Stimulated activated CD8-positive, alpha-beta memory T cell treated with anti-CD3 and anti-CD28 coated beads, Interleukin-12 subunit alpha, Interleukin-12 subunit beta, amount 100 ng/mL, for 1 hour (primary cell): ENCODE data around the gene SLC16A8.

ENCODE experiments used
- DNase-seq: peaks from one replicate; pipeline ENCODE4 v3.0.0-alpha.2; 2020; ENCODE audit warnings: low read depth

SLC16A8 gene

DNA sequence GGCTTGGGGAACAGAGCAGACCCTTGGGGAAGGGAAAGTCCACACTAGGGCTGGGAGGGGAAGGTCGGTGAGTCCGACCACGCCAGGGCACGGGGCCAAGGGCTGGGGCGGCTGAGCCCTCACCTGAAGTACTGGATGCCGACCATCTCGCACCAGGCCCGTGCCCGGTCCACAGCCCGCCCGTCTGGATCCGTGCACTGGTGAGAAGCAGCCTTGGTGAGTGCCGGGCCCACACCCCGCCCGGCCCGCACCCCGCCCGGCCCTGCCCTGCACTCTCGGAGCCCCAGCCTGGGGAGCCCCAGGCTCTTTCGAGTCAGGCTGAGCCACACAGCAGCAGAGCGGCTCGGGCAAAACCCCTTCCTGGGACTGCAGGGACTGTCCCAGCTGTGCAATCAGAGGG, 28.4 kb upstream of the SLC16A8 start:
- no peak for DNase-seq

DNA sequence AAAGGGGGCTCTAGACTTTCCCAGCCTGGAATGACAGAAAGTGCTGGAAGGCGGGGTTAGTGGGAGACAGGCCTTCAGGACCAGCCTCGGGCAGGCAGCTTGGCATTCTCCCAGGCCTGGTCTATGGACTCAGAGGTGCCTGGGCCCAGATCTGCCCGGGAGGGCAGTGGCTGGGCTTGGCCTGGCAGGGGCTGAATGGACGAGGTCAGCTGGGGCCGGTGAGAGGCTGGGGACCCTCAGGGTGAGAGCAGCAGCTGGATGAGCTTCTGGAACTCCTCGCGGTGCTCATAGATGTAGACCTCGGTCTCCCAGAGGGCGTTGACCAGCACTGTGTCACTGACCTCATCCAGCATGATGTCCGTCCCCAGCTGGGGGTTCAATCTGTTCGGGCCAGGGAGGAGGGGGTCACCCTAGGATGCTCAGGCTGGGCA, 28.0 kb upstream of the SLC16A8 start:
- no peak for DNase-seq

DNA sequence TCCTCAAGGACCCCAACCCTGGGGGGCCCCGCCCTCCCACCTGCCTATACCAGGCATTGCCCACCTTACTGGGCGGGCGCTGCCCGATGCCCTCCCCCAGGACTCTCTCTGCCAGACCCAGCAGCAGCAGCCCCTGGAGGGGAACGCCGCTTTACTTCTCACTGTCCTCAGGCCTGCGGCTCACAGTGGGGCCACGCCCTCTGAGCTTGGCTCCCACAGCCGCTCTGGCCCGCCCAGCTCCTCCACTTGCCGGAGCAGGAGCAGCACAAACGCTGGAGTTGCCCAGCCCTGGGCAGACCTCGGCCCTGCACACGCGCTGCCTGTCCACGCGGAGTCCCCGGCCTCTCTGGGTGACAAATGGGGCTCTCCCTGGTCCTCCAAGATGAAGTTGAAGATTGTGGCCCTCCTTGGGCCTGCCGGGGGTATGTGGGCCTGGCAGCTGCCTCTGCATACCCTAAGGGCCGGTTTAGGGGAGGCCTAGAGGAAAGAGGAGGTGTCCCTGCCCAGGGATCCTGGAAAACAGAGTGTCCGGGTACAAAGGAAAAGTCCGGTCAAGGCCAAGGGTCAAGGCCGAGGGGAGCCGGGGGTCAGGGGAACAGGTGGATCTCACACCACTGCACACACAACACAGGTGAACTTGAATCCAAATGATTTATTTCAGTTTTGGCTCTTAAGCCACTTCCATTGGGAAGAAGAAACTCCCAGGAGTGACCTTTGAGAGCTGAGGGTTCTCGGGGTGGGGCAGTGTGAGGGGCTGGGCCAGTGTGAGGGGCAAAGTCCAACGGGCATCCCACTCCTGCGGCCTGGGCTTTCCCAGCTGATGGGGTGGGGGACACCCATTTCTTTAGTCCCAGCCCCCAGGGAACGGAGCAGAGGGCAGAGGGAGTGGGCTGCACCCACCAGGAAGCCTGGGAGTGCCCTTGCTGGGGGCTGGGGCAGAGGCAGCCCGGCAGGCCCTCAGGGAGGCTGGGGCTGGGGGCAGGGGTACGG, 27.2 kb upstream of the SLC16A8 start:
- no peak for DNase-seq

DNA sequence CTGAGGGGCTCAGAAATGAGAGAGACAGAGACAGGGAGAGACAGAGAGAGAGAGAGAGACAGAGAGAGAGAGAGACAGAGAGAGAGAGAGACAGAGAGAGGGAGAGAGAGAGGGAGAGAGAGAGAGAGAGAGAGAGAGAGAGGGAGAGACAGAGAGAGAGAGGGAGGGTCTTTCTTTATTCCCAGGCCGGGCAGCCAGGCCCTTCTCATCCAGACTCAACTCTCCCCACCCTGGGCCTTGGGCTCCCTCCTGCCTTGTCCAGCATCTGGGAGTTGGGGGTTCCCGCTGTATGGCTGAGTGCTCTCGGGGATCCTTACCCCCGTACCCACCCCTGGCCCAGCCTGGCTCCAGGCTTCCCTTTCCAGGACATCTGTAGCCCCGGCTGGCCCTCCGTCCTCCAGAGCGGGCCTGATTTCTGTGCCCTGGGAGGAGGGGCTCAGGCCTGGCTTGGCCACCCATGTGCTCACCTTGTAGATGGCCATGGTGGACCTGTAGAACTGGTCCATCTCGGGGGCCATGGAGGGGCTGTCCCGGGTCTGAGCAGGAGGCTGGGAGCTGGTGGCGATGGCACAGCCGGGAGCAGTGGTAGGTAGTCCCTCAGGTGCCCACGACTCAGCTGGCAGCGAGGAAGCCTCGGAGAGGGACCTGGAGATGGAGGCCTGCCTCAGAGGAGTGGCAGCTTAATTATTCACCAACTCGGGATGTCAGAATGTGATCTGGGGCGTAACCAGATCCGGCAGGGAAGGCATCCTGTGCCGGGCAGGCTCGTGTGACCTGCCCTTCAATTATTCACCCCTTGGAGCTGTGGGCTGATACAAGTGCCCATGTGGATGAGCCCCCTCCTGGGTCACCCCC, 26.3 kb upstream of the SLC16A8 start, which contains the start of gene BAIAP2L2:
TSS of gene BAIAP2L2 (minus strand) at position 677 of the 855 bp plus-strand sequence. CDS start at position 518, 159 bp downstream.
- no peak for DNase-seq

DNA sequence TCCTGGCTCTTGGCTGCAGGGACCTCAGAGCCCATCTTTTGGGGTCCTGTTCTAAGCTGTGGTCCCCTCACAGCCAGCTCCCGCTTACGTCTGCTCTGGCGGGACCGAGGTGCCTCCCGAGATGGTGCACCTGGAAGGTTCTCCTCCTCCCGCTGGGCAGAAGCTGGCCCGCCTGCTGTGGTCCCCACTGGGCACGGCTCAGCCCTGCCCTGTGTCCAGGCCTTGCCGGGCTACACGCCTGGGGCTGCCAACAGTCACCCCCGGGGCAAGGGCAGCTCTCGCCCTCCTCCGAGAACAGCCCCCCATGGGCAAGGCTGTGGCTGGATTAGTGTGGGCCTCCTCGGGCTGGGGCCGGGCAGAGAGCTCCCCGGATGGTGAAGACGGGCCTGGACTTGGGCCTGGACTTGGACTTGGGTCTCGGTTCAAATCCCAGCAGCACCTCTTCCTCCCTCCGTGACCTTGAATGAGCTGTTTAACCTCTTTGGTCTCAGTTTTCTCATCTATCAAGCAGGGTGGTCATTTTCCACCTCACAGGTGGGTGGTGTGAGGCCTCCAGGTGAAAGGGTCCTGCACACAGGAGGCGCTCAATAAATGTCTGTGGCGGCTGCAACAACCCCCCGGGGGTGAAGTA, 25.5 kb upstream of the SLC16A8 start:
- DNase-seq: no peak

DNA sequence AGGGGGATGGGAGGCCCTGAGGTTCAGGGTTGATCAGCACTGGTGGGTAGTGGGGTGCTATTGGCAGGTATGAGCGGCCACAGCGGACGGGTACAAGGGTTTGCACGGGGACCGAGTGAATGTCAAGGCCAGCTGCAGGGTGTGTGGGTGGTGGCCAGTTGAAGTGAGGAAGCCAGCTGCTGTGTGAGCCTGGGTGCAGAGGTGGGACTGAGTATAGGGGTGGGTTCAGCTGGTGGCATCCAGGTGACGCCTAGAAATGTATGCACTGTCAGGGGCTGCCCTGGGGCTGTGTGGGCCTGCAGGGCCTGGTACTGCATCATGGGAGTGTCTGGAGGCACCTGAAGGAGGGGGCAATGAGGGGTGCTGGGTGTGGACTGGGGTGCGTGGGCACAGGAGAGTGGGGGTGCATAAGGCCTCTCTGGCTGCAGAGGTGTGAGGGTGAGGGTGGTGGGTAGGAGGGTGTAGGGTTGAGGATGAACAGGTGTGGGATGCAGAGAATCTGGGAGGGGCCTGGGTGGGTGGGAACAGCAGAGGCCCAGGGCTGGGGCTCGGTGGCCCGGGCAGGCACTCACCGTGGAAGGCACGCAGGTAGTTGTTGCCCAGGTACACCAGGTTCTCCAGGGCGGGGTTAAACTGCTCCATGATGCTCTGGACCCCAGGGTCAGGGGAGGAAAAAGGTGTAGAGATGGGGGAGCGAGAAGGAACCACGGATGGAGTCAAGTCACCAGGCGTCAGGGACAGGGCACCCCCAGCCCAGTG, 24.8 kb upstream of the SLC16A8 start:
- DNase-seq: no peak

DNA sequence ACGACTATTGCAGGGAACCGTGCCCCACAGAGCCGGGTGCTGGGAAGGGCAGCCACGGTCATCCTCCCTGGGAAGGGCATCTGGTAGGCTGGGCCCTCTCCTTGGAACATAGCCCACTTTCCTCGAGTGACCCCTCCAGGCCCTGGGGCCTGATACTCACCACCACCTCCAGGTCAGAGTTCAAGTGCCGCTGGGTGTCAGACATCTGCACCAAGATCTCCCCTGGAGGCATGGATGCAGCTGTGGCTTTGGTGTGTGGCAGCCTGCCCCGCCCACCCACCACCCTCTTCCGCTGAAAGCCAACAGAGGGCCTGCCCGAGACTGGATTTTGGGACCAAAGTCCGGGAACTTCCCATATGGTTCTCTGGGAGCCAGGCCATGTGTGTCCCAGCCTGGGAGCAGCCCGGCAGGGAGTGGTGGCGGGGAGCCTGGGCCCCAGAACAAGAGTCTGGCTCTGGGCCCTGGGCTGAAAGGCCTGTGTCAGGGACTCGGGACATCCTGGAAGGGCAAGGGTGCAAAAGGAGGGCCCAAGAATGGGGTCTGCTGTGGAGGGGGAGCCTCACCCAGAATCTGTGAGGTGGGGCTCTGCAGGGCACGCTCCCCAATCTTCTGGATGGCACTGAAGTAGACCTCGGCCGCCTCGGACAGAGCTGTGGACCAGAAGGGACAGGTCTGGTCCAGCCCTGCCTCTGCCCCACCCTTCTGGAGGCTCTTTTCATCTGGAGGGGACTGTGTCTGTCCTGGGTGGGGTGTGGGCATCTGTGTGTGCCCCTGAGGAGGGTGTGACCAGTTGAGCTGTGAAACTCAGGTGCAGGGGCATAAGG, 23.9 kb upstream of the SLC16A8 start:
- no peak for DNase-seq

DNA sequence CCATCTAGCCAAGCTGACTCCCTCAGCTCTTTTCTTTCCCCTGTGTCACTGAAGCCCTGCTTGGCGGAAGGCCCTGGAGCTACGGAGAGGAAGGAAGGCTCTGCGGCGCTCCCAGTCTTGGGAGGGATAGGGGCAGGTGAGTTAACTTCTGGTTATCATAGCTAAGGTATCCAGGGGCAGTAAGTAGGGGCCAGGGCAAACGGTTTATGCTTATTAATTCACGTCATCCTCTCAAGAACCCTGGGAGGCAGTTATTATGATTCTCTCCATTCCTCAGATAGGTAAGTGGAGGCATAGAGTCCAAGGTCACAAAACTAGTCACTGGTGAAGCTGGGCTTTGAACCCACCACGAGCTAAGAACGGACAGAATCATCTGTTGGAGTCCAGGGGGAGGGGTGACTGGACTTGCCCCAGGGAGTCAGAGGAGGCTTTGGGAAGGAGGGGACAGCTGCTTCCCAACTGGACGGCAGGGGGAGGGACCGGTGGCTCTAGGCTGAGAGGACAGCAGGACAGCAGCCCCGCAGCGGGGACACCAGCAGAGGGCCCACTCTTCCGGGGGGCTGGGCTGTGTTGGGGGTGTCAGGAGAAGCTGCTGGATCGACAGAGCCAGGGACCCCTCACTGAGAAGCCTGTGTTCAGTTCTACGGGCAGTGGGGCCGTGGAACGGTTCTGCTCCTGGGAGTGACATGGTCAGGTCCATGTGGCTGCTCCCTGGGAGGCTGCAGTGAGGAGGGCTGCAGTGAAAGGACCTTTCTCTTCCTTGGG, 23.0 kb upstream of the SLC16A8 start:
- no peak for DNase-seq

DNA sequence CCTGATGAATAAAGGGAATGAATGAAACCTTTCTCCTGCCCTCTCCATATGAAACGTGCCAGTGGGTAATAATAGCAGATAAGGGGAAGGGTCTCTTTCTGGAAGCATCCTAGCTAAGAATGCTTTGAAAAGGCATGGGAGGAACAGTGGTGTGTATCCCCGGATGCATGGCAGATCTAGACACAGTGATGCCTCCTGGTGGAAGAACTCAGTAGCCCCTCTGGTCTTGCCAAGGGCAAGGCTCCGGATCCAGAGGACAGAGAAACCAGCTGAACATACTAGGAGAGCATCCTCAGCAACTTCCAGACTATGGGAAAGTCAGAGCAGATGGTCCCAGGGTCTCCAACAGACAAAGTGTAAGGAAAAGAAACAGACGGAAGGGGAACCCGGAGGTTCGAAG, 20.1 kb upstream of the SLC16A8 start:
- no peak for DNase-seq

DNA sequence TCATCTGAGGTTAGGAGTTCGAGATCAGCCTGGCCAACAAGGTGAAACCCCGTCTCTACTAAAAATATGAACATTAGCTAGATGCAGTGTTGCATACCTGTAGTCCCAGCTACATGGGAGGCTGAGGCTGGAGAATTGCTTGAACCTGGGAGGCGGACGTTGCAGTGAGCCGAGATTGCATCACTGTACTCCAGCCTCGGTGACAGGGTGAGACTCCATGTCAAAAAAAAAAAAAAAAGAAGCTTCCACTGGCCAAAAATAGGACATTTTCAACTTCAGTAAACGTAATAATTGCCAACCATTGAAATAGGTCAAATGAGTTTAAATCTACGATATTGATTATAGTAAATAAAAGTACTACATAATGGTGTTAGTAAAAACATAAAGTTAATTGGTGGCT, 19.7 kb upstream of the SLC16A8 start:
- no peak for DNase-seq

DNA sequence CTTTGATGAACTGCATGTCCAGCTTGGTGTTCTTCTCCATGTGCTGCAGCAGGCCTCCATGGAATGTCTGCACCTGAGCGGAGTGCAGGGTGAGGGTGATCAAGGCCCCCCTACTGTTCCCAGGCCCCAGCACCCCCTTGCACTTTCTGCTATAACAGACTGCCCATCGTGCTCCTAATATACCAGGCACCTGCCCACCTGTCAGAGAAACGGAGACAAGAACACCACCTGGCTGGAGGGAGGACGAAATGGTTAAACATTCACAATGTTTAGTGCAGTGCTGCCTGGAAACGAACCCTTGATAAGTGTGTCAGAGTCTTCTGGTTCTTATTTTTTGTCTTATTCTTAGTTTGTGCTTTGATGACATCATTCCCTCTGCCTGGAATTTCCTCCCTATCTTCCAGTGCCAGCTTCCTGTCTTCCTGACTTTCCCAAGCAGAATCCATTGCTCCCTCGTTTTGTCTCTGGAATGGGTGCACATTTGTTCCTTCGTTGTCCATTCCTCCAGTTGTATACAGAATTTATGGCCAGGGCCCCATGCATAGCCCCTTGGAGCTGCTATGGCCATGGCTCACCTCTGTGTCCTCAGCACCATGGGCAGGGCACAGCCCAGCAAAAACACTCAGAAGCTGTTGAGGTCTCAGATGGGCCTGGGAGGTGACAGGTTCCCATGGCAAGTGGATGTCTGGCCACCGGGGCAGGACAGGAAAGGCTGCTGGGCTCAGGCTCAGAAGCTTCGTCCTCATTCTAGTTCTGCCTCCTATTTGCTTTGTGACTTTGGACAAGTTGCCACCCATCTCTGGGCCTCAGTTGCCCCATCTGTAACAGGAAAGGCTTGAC, 14.6 kb upstream of the SLC16A8 start:
- no peak for DNase-seq

DNA sequence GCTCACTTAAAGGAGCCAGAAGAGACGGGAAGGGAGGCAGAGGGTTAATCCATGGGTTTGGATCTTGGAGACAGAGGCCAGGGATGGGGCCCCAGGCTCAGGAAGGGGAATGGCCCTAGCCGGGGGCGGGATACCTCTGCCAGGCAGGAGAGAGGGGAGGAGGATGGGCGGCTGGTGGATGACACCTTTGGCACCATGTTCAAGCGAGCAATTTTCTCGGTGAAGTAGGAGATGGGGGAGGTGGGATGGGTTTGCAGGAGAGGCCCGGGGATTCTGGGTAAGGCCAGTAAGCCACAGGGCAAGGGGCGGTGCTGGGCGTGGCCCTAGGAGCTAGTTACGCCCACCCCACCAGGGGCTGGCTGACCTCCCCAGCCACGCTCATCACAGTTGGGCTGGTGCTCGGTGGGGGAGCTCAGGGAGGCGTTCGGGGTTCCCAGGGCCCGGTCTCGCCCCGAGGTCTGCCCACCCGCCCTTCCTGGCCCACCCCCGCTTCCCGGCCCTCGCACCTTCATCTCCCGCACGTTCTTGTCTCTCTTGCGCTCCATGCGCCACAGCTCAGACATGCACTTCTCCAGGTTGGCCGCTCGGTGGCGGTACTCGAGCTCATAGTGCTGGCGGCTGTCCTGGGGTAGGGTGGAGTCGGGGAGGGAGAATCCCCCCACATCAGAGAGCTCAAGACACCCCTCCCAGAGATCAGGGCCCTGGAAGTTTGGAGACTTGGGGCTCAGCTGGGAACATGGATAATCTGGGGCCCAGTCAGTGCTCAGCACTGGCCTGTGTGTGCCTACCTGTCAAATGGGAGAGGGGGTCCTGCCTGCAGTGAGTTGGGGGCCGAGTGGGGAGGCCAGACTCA, 13.8 kb upstream of the SLC16A8 start:
- no peak for DNase-seq

DNA sequence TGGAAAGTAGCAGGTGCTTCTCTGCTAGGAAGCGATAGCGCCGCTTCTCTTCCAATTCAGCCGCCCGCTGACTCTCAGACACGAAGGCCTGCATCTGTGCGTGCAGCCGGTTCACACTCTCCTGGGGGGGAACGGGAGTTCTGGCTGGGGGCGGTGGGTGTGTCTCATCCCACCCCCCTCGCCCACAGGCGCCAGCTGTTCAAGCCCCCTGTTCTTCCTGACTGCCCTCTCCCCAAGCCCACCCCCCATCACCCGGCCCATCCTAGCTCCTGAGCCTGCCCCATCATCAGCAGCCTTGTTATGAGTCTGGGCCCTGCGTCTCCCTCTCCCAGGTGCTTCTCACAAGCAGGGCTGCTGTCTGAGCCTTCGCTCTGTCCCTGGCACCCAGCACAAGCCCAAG, 13.1 kb upstream of the SLC16A8 start:
- no peak for DNase-seq

DNA sequence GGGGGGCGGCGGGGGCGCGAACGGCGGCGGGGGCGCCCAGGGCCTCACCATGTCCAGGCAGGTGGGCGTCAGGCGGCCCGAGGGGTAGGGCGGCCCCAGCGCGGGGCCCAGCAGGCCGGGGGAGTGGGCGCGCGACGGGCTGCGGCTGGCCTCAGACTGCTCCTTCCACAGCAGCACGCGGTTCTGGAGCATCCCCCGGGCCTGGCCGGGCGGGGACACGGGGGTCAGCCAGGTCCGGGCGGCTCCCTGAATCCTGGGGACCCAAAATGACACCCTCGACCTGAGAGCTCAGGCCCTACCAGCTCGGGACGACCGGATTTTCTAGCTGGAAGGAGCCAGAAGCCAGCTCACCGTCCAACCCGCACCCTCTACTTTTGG, 5.5 kb upstream of the SLC16A8 start:
- no peak for DNase-seq

DNA sequence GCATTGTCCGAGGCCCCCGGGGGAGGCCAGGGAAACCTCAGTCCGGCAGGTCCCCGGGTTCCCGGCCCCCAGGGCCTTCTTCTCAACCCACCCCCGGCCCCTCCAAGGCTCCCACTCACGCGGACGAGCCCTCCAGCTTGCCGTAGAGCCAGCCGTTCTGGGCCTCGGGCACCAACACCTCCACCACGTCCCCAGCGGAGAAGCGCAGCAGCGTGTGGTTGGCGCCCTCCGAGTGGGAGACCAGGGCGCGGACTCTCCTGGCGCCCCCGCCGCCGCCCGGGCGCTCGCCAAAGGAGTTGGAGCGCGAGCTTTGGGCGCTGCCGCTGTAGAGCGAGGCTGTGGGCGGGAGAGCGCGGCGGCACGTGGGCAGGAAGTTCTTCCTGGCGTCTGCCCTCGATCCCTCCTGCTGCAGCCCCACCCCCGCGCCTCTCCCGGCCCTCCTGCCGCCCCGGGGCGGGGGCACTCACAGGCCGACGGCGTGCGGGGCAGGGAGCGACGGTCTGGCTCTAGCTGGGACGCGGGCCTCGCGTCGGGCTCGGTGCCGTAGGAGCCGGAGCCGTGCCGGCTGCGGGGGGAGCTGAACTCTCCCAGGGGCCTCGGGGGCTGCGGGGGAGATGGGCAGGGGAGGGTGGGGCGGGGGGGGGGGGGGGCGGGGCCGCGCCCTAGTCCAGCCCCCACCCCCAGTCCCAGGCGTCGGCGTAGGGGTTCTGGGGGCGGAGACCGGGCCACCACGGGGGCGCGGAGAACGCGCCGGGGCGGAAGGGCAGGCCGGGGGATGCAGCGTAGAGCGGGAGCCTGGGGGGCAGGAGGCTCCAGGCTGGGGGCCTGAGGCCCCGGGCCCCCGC, 4.9 kb upstream of the SLC16A8 start:
- no peak for DNase-seq

DNA sequence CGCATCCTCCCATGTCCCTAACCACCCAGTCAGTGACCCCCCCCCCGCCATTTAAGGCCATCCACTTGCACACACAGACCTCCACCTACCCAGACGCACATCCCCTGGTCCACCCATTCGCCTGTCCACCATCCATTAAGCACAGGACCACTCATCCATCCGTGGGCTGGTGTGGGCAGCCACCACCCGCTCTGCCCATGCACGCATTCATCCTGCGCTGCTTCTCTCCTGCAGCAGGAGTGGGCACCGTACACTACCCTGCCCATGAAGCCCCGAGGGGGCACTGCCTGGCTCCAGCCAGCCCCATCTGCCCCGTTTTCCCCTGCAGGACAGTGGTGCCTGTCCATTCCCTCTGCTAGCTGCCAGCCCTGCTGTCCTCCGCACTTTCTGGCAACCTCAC, 3.9 kb upstream of the SLC16A8 start:
- DNase-seq: no peak

DNA sequence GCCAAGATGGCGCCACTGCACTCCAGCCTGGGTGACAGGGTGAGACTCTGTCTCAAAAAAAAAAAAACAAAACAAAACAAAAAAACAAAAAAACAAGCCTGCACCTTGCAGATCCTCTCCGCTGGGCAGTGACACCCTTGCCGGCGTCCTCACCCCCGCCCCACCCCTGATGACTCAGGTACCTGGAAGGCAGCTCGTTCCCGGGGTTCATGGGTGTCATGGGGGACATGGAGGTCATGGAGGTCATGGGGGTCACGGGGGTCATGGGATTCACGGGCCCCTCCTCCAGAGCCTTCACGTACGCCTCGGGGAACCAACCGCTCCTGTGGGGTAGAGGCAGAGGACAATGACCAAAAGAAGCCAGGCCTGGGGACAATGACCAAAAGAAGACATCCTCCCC, 3.0 kb upstream of the SLC16A8 start:
- DNase-seq: no peak
